GM19240 (cell line): ENCODE data around the gene ZBTB40.

Experiments
- DNase-seq: peaks from one replicate; pipeline ENCODE4 v3.0.0; 2011; ENCODE audit warnings: low spot score; ENCODE audit not compliant: insufficient read length

ZBTB40 gene

GRCh38 chr1:22553991-22554522, 102.4 kb downstream of the ZBTB40 start:
- no peak for DNase-seq

GRCh38 chr1:22555371-22555656, 103.7 kb downstream of the ZBTB40 start:
- no peak for DNase-seq

GRCh38 chr1:22556391-22557104, 104.9 kb downstream of the ZBTB40 start:
- DNase-seq = no peak

- DNase-seq = no peak
Measured at GRCh38 chr1:22557341-22557950, 105.8 kb downstream of the ZBTB40 start.

GRCh38 chr1:22562584-22563583, 111.2 kb downstream of the ZBTB40 start, which contains the start of gene EPHA8:
EPHA8 (plus strand) TSS chr1:22563489; CDS start chr1:22563636, 147 bp downstream.
- no peak for DNase-seq

- no peak for DNase-seq
Measured at GRCh38 chr1:22563671-22564602, 112.3 kb downstream of the ZBTB40 start.

- no peak for DNase-seq
Measured at GRCh38 chr1:22566161-22566560, 114.5 kb downstream of the ZBTB40 start.

DNA sequence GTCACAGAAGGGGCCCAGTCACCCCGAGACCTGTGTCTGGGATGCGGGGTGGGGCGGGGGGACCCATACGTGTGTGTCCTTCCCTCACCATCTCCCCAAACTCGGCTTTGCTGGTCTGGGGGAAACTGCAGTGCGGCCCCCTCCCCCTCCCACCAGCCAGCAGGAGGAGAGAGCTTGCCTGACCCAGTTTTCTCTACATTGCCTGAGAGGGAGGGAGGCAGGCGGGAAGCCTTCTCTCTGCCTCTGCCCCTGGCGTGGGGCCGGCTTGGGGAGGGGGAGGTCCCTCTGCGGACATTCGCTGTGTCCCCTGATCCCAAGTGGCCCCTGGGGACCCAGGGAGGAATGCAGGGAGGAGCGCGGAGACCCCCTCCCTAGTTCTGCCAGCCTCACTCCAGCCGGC, 115.5 kb downstream of the ZBTB40 start:
- no peak for DNase-seq

GRCh38 chr1:22567994-22568393, 116.3 kb downstream of the ZBTB40 start:
- no peak for DNase-seq

GRCh38 chr1:22569269-22569668, 117.6 kb downstream of the ZBTB40 start:
- no peak for DNase-seq

DNA sequence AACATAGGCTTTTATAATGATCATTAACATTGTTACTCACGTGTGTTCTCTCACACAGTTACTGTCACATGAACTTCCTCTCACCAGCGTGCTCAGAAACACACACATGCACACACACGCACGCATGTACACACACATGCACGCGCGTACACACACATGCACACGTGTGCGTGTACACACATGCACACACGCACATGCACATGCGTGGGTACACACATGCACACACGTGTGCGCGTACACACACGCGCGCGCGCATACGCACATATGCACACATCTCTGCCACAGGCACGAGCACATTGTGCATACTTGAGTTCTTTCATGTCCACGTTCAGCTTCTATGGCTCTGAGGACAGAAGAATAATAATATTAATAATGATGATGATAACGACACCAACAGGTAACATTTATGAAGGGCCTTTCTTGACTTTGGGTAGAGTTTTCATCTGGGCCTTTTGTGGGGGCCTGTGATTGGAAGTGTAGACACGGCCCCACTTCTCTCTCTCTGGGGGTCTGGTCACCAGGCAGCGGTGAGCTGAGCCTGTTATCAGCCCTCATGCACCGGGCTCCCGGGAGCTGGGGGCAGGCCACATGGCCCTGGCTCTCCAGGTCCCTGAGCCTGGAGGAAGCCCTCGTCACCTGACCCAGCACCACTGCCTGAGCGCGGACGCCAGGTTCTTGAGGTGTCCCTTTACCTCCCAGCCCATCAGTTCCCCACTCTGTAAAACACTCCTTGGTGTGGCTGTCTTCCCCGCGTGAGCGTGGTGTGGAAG, 118.7 kb downstream of the ZBTB40 start:
- no peak for DNase-seq

- DNase-seq = no peak
Measured at GRCh38 chr1:22572818-22573217, 121.2 kb downstream of the ZBTB40 start.

DNA sequence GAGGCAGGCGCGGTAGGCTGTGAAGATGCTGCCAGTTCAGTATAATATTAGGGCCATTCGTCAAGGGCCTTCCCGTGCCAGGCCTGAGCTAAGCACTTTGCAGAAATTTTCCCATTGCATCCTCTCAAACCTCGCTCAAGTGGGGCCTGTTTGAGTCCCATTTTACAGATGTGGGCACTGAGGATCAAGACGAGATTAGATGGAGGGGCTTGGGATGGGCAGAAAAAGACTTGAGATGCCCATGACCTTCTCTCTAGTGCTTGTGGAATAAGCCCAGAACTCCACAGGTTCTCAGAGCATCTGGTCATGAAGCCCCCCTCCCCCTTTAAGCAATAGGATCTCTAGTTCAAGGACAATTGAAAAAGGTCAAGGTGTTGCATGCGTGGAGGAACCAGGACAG, 121.6 kb downstream of the ZBTB40 start:
- no peak for DNase-seq

DNA sequence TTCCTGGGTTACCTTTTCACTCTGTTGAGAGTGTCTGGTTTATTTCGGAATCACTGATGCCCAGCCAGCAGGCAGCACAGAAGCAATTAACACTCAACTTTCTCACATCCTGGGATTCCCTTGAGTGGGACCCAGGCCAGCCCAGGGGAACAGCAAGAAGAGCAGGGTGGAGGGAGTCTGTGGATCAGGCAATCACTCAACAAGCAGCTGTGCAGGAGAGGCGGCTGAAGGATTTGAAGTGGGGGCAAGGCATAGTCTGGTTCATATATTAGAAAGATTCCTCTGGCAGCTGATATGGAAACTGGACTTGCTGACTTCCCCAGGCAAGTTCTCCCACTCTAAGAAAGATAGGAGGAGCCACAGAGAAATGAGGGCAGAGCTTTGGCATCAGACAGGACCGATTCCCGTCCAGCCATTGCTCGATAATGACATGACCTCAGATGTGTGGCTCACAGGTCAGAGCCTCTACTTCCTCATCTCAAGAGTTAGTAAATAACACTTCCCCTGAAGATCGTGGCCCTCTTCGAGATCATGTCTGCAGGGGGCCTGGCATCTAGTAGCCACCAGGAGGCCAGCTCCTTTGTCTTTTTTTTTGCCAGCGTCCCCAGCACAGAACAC, 124.0 kb downstream of the ZBTB40 start:
- DNase-seq = no peak

- DNase-seq = no peak
Measured at GRCh38 chr1:22576150-22576544, 124.5 kb downstream of the ZBTB40 start.

- no peak for DNase-seq
Measured at GRCh38 chr1:22576617-22577016, 125.0 kb downstream of the ZBTB40 start.

DNA sequence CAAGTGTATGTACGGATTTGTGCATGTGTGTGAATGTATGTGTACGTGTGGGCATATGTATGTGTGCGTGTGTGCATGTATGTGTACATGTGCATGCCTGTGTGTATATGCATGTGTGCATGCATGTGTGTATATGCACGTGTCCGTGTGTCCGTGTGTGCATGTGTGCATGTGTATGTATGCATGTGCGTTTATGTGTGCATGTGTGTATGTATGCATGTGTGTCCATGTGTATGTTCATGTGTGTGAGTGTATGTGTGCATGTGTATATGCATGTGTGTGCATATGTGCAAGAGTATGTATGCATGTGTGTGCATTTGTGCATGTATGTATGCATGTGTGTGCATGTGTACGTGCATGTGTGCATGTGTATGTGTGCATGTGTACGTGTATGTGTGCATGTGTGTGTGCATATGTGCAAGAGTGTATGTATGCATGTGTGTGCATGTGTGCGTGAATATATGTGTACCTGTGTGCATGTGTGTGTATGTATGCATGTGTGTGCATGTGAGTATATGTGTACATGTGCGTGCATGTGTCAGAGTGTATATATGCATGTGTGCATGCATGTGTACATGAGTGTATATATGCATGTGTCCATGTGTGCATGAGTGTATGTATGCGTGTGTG, 127.2 kb downstream of the ZBTB40 start:
- DNase-seq = no peak

DNA sequence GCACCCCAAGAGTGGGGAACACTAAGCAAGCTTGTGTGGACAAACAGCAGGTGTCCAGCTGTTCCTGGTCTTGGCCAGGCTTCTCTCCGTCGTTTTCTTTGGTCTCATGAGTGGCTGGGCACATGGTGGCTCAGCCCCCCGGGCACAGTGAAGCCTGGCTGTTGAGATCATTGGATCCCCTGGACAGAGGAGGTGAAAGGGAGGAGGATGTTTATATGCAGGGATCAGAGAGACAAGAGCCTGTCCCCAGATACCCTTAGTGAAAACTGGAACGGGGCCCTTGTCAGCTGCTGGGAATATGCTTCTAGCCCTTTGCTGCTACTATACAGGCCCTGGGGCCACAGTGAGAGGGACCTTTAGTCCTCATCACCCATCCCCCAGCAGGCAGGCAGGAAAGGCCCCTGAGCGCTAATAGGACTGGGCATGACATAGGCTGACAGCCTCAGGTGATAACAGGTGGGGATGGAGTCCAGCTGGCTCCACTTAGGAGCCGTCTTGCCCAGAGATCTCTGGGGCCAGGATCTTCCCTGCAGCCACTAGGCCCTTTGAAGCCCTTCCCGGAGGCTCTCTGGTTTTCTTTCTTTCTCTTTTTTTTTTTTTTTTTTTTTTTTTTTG, 128.0 kb downstream of the ZBTB40 start:
- no peak for DNase-seq
